Right kidney (tissue), 1 donor: ENCODE data around the gene BRICD5.

Experiments
- DNase-seq: peaks from one replicate; pipeline ENCODE4 v3.0.0-alpha.2; 2016

Gene BRICD5

GRCh38 chr16:2180962-2181923, 29.4 kb downstream of the BRICD5 start:
- DNase-seq = no peak

- DNase-seq = no peak
These were observed 30.2 kb downstream of the BRICD5 start for GRCh38 chr16:2180461-2180860.

GRCh38 chr16:2179576-2179975, 31.1 kb downstream of the BRICD5 start:
- DNase-seq = no peak

- no peak for DNase-seq
These were observed 31.6 kb downstream of the BRICD5 start for GRCh38 chr16:2179107-2179501.

- no peak for DNase-seq
These were observed 32.1 kb downstream of the BRICD5 start for GRCh38 chr16:2178321-2179106.

- no peak for DNase-seq
These were observed 33.1 kb downstream of the BRICD5 start for GRCh38 chr16:2177561-2177960.

GRCh38 chr16:2177101-2177500, 33.6 kb downstream of the BRICD5 start:
- DNase-seq = no peak

- no peak for DNase-seq
These were observed 34.6 kb downstream of the BRICD5 start for GRCh38 chr16:2176047-2176446.

GRCh38 chr16:2175454-2175853, 35.2 kb downstream of the BRICD5 start:
- DNase-seq = no peak

GRCh38 chr16:2174396-2175131, 36.1 kb downstream of the BRICD5 start:
- DNase-seq = no peak

- no peak for DNase-seq
These were observed 36.7 kb downstream of the BRICD5 start for GRCh38 chr16:2173916-2174315.

GRCh38 chr16:2173366-2173765, 37.3 kb downstream of the BRICD5 start:
- DNase-seq = no peak

GRCh38 chr16:2172688-2173335, 37.9 kb downstream of the BRICD5 start:
- DNase-seq = no peak

GRCh38 chr16:2171601-2172178, 39.0 kb downstream of the BRICD5 start:
- DNase-seq = no peak

- DNase-seq = no peak
These were observed 39.9 kb downstream of the BRICD5 start for GRCh38 chr16:2170587-2171435.

GRCh38 chr16:2170080-2170479, 40.6 kb downstream of the BRICD5 start:
- no peak for DNase-seq

GRCh38 chr16:2167068-2167638, 43.5 kb downstream of the BRICD5 start:
- no peak for DNase-seq

- no peak for DNase-seq
These were observed 44.2 kb downstream of the BRICD5 start for GRCh38 chr16:2166263-2167067.

GRCh38 chr16:2165861-2166260, 44.8 kb downstream of the BRICD5 start:
- DNase-seq = no peak
